Islet of Langerhans (tissue), 1 donor: ENCODE results near the gene CALD1.

ENCODE experiments used
- FAIRE-seq: peaks from one replicate; lab custom pipeline; 2011; peaks lifted over from hg19 to GRCh38; lab: Jason Lieb, UNC

Gene CALD1

DNA sequence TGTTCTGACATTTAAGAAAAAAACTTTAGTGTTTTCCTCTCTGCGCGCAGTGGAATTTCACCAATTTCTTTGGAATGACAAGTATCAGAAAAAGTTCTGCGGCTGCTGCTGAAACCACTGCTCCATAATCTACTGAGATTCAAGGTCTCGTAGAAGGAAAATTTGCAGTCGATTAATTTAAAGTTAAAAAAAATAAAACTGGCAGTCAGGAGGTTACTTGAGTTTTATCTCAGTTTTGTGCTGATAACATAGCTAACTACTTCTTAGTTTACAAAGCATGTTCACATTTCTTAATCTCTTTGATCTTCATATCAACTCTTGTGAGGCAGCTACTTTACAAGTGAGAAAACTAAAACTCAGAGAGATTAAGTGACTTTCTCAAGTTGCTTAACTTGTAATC lies 18.2 kb upstream of the CALD1 start:
- no peak for FAIRE-seq

DNA sequence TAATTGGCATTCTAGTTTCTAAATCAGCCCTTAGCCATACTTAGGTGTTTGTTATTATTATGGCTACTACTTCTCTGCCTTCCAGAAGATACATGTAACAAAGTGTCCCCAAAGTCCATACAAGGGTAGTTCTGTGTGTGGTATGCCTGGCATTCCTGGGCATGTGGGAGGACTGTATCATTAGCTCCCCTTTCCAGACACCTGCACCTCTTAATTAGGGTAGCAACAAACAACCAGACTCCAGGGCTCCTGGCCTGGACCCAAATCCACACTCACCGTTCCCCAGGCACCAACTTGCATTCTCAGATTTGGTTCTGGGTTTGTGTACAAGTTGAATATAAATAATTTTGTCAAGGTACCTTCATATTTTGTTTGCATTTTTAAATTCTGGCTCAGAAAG lies 15.5 kb upstream of the CALD1 start:
- FAIRE-seq = no peak

DNA sequence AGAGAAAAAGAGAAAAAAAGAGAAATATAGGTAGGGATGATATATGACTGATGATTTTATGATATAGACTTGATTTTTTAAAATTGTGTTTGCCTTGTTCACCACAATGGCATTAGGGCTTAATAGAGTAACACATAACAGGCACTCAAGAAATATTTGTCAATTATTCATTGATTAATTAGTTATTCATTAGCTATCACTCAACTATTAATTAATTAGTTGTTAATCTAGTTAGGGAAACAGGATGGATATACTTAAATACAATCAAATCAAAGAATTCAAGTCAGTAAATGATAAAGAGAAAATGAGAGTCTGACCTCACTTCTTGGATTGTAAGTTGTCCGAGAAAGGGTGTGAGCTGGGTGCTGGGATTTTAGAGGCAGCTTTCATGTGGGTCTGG lies 15.1 kb upstream of the CALD1 start:
- no peak for FAIRE-seq

DNA sequence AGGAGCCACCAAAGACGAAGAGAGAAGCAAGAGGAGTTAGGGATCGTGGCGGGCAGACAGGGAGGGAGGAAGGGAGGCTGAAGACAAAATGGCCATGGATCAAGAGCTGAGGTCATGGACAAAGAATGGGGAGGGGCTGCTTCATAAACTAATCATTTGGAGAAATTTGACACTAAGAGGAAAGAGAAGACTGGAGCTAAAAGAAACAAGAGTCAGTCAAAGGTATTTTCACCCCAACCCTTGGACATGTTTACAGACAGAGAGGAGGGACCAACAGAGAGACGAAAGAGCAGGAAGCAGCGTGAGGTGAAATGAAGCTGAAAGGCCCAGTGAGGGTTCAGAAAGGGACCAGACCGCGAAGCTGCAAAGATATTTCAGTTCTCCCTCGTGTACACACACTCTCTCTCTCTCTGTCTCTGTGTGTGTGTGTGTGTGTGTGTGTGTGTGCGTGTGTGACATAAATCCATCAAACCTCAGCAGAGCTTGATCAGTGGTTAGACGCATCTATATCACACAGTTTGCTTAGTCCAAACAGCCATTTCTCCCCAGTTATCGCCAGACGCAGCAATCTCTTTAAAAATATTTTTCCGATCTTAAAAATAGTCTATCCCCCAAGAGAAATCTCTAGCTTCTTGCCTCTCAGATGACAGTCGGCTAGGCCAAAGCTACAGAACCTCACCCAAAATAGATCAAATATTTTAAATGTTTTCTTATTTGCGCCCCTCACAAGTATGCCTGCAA lies 12.5 kb upstream of the CALD1 start:
- FAIRE-seq = no peak

DNA sequence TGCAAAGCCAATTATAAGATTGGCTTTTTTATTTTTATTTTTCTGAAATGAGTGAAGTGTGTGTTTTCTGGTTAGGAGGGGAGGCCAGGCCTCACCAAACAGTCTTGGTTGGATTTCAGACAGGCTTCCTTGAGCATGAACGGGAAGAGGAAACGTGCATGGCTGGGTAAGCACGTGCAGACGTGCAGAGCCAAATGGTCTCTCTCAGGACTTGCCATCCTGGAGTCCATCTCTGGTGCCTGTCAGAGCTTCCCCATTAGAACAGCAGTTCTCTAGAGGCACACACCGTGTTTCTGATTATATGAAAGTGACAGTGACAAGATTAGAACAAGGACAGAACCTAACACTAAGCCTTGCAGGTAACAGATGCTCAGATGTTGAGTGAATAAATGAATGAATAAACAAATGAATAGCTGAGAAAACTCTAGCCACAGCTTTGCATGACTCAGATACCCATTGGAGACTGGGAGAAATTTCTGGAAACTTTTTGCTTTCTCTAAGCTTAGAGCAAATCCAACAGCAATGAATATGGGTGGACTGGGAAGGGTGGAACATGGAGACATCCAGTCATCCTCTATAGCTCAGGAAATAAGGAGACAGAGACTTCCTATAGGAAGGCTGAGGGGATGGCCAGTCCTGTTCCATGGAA lies 11.8 kb upstream of the CALD1 start:
- FAIRE-seq = no peak

DNA sequence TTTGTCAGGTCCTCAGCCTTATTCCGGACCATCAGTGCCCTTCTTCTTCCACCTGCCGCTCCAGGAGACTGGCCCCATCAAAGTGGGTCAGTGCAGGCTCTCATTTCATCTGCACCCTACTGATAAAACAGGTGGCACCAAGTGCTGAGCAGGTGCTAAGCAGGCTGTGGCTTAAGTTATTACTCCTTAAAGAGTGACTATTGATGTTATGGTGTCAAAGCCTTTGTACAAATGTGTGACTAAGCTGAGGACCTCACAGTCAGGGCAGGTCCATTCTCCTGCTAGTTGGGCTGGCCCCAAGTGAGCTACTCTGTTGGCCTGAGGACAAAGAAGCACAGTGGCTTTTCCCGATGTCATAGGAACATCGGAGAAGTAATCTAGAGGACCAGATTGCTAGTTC lies 11.2 kb upstream of the CALD1 start:
- no peak for FAIRE-seq

DNA sequence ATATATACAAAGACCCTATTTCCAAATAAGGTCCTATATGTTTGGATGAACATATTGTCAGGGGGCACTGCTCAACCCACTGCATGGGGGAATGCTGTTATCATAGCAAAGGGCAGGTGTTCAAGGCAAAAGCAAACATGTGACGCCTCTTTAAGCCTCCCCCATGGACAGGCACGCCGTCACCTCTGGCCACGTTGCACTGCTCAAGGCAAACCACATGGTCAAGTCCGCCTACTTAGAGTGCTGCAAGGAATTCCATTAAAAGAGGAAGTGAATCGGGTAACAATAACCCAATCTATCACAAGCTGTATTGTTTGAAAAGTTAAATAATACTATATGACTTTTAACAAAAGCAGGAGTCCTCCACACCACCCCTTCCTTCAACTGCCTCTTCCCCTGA lies 8.8 kb upstream of the CALD1 start:
- no peak for FAIRE-seq

DNA sequence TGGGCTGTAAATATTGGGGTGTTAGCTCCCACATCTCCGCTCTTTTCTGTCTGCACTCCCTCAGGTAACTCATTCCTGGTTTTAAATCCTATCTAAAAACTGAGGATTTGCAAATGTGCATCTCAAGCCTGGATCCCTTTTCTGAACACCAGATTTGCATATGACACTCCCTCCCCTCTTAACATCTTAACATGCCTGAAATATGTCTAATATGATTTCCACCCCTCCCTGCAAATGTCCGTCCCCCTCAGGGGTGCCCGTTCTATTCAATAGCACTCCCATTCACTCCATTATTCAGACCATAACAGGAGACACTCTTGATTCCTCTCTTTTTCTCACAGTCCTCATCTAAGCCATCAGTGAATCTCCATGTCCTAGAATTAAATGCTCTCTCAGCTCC lies 8.3 kb upstream of the CALD1 start:
- FAIRE-seq = no peak

DNA sequence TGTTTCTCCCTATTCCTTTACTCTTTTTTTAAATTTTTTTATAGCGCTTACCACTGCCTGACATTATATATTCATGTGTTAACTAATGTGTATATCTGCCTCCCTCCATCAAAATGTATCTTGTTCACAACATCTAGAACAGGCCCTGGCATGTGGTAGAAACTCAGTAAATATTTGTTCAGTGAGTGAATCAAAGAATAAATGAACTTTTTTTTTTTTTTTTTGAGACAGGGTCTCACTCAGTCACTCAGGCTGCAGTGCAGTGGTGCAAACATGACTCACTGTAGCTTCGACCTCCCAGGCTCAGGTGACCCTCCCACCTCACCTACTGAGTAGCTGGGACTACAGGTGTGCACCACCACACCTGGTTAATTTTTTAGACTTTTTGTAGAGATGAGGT lies 7.5 kb upstream of the CALD1 start:
- no peak for FAIRE-seq

DNA sequence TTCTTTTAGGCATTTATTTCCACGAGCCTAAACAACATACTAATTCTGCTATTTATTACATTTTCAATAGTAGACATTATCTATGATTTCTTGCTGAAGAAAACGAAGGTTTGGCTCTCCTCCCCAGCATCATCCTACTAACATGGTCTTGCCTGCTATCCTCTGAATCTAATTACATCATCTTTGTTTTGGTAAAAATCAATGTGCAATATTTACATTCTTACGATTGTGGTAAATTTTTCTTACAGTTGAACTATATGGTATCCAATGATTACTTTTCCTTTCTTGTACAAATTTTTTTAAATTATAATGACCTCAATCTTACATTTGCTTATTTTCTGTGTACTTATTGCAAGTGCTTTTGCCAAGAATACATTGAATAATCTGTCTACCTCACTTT lies 7.0 kb upstream of the CALD1 start:
- FAIRE-seq = no peak

DNA sequence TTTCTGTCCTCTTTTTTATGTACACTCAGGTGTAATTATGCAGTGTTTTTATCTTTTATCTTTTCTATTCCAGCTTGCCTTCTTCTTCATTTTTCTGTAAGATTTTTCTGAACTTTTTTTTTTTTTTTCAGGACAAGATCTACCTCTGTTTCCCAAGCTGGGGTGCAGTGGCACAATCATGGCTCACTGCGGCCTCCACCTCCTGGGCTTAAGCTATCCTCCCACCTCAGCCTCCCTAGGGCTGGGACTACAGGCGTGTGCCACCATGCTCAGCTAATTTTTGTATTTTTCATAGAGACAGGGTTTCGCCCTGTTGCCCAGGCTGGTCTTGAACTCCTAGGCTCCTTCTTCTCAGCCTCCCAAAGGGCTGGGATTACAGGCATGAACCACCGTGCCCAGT lies 6.3 kb upstream of the CALD1 start:
- FAIRE-seq = no peak

DNA sequence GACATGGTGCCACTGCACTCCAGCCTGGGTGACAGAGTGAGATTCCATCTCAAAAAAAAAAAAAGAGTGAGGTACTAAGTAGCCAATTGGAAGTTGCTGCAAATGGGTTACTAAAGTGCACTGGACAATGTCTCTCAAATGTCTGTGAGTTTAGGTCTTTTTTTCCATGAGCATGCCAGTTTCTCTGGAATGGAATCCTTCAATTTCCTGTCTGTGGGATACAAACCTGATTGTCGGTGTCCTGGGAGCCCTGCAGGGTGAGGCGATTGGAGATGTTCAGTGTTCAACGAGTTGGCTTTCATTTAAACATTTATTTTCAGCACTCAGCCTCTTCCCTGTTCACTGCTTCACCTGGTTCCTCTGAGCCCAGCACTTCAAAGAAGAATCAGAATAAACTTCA lies 5.3 kb upstream of the CALD1 start:
- no peak for FAIRE-seq

DNA sequence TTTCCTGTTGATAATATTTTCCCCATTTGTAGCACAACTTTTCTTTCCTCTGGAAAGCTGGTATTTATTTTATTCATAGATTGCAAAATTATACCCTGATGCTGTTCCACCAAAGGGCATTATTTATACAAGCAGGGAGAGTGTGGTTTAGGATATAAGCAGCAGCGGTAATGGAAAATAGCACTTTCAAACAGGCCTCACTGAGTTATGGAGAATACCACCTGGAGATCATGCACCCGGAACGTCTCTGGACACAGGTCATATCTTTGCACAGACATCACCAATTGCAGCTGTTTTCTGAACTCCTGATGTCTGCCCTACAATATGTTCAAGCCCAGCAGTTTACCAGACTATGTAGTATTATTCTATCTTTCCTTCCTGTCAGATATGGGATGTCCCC lies 2.0 kb upstream of the CALD1 start:
- FAIRE-seq = no peak

DNA sequence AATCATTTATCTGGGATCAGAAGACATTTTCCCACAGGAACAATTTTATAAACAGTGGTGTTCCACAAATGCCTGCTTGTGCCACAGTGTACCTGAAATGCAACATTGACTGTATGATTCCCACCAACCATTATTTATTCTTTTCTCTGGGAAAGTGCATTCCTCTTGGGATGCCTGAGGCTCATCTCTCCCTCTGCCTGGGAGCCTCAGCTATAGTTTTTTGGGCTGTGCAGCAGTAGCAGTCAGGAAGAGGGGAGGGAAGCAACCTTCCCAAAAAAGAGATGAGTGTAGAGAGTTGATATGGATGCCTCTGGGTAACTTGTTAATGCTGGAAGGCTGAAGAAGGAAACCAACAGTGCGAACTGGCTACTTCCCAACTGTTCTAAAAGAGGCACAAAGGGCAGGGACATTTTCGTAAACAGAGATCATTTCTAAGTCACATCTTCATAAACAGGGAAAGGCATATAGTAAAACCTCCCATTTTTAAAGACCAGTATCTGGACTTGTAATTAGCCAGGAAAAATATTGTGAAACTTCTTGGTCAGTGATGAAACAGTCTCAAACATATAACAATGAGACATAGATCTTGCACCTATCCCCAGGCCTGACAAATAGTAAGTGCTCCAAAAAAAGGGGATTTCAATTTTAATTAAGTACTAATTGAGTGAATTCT lies 1.4 kb upstream of the CALD1 start:
- FAIRE-seq = no peak

DNA sequence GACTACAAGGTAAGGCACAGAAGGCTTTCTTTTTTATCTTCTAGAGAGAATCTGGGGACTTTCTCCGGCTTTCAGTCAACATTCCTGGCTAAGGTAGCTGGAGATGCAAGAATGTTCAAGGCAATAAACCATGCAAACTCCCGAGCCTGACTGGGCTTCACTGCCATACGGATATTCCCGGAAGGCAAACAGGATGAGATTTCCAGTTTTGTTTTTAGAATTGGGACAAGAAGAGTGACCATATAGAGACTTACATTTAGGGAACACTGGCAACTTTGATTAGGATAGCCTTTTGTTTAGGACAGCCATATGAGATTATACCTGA lies 269 bp downstream of the CALD1 start:
- no peak for FAIRE-seq

DNA sequence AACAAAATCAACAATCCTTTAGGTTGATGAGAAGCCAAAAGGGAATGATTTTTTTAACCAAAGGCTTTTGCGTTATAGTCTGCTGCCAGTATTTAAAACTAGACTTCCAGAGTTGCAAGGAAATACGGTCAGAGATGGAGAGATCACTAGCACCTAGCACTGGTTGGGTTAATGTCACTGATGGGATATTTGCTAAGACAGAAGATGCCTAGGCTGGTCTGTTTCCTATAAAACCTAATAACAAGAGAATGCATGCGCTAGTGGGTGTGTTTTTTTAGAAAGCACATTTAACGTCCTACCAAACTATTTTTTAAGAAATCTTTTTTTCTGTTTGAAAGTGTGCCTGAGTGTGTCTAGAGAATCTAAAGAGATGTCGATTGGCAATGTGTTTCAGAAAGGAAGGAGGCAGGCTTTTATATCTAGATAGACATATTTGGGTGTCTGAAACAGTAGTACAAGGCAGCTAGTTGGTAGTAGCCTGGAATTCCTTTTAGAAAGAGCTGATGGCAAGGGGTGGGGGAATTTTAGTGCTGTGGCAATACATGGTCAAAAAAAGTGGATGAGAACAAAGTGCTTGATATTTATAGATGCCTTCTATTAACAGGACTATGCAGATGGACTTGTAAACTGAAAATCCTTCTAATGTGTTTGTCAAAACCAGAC lies 863 bp downstream of the CALD1 start:
- no peak for FAIRE-seq

DNA sequence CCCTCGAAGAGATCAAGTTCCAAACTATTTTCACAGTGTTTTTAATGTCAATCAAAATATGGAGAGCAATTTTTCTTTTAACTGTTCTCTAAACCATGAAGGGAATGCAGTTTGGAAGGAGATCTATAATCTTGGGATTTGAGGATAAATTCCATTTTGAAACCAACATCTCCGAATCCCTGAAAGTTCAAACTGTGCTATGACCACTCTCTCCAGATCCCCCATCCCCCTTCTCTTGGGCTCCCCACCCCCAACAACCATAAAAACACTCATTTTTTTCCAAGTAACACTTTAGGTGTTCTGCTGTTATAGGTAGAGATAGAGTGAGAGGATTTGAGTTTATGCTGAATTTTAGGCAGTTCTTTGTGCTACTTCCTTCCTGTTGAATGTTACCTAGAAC lies 1.7 kb downstream of the CALD1 start:
- no peak for FAIRE-seq

DNA sequence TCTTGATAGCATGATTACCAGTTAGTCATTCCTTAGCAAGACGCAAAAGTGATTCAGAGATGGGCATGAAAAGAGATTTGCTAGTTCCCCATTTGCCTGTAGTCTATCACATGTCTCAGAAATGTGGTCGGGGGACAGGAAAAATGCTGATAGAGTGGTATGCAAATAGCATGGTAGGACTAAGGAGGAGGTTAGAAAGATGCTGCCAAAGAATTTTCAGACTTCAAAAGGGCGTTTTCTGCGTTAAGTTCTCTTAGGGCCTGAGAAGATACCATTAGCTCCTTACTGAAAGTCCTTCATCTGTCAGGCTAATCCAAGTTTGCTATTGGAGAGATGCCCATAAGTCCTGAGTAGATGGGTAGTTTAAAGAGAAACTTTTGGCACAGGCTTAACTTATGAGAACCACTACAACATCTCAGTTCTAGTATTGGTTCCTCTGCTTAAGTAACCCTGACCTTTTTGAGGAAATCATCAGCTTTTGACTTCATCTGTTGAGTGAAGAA lies 2.7 kb downstream of the CALD1 start:
- FAIRE-seq = no peak

DNA sequence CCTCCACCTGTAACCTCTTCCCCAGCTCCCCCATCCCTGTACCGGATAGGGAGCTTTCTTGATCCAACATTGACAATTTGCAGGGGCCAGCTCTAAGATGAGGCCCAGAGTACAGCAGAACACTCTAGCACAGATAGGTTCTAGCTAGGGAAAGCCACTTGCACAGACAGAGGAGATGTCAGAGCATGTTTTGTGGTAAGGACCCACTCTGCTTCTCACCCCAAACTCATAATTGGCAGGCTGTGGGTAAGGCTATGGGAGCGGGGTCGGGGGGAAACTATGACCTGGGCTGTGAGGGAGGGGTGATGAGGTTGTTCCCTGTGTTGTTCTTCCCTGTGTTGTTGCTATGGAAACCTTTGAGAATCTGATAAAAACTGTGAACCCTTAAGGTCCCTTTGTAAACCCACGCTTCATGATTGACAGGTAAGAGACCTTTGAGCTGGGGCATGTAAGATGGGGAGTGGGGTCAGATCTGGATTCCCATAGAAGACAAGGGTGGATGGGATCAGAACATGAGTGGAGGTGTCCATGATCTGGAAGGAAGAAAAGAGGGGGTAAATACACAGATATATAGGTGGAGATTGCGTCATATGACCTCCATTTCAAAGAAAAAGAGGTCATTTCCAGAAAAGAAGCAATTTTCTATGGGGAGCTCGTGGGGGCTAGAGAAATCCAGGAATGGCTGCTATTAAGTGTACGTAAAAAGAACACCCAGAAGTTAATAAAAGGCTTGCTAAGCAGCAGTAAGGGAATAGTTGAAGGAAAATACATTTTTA lies 4.0 kb downstream of the CALD1 start:
- no peak for FAIRE-seq

DNA sequence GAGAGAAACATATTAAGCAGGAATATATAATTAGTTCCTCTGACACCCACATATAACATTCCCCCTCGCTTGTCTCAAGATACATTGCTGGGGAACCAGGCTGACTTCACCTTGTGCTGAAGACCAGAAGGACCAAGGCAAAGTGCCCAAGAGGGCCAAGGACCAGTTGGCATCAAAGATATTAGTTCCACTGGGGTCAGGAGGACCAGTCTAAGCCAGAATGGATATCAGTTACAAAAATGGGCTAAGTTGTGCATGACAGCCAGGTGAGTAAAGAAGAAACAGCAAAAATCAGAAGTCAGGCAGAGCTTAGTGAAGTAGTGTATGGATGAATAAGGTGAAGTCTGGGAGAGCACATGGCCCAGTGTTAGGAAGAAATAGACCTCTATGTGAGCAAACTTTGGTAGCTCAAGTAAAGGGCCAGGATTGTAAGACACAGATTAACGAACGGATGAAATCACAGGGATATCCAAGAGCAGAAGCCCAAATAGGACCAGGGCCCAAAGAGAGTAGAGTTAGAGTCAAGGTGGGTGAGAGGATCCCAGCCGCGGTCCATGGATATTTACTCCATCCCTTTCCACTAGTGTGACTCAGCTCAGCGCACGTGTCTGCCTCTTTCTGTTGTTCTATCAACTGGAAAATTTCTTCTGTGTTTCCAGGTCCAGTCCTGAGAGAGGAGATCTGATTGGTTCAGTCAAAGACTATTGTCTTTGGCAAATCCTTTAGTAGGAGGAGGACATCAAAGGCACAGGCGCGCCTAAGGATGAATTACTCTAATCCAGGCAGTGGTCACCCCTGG lies 5.0 kb downstream of the CALD1 start:
- FAIRE-seq = no peak

DNA sequence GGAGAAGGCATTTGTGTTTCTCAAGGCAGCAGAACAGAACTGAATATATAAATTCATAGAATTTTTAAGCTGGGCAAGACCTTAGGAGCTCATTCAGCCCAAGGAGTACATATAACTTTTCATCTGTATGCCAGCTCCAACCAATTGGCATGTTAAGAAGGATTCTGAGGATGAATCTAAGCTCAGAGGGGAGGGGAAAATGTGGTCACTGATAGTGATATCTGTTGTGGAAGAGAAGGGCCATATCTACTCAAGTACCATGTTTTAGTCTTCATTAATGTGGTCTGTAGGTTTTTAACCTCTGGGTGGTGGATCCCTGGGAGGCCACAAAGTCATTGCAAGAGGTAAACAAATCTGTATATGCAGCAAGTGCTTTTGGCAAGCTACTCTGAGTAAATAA lies 6.4 kb downstream of the CALD1 start:
- no peak for FAIRE-seq

DNA sequence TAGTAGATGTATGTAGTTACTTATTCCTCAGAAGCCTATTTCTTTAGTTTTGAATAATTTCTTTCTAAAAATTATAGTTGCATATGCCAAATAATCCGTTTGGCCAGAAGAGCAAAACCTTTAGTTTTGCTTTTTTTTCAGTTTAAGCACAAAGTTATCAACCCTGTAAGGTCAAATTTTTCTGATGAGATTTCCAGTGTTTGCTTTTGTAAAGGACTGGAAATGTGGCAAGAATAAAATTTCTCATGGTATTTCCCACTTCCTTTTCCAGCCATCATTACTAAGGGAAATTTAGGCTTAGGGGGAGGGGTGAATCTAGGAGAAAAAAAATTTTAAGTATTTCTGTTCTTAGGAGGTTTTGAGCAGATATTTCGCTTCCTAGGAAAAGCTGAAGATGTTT lies 7.6 kb downstream of the CALD1 start:
- FAIRE-seq = no peak
